ENCODE data around the gene TMTC4.

The TMTC4 gene

GRCh38 chr13:100600461-100600860 is 74.1 kb downstream of the TMTC4 start:
- no peaks in the 10 kb centered on the region for H4K20me1 ChIP-seq (ENCODE audit: control insufficient read depth, insufficient read depth, low read depth, low read length)
- H3K79me2 ChIP-seq (ENCODE audit: control insufficient read depth, low read length) = no peaks in the 10 kb centered on the region
- TF ChIP-seq, protein P1, sequence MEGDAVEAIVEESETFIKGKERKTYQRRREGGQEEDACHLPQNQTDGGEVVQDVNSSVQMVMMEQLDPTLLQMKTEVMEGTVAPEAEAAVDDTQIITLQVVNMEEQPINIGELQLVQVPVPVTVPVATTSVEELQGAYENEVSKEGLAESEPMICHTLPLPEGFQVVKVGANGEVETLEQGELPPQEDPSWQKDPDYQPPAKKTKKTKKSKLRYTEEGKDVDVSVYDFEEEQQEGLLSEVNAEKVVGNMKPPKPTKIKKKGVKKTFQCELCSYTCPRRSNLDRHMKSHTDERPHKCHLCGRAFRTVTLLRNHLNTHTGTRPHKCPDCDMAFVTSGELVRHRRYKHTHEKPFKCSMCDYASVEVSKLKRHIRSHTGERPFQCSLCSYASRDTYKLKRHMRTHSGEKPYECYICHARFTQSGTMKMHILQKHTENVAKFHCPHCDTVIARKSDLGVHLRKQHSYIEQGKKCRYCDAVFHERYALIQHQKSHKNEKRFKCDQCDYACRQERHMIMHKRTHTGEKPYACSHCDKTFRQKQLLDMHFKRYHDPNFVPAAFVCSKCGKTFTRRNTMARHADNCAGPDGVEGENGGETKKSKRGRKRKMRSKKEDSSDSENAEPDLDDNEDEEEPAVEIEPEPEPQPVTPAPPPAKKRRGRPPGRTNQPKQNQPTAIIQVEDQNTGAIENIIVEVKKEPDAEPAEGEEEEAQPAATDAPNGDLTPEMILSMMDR (IDR thresholded peaks at IDR 0.05; ENCODE audit: low read depth, low read length, poor library complexity, severe bottlenecking) = no peak
- no peak for TF ChIP-seq EZH2phosphoT487 (IDR thresholded peaks at IDR 0.05; ENCODE audit: borderline replicate concordance, low read length)
- H3F3A ChIP-seq (ENCODE audit: control insufficient read depth, insufficient read depth) = no peaks in the 10 kb centered on the region
- H3K27ac ChIP-seq (ENCODE audit: low read depth, low read length) = no peak overlapping the region
- H3K4me1 ChIP-seq (ENCODE audit: control insufficient read depth, low read length) = no peaks in the 10 kb centered on the region
- H3K4me2 ChIP-seq (ENCODE audit: low read length) = no peak overlapping the region
- no peaks in the 10 kb centered on the region for H3K9me2 ChIP-seq (replicated peaks; ENCODE audit: control insufficient read depth, low read length)
- H3K4me3 ChIP-seq (ENCODE audit: low read length) = no peak overlapping the region
- H3K36me3 ChIP-seq (ENCODE audit: control insufficient read depth, low read length) = no peaks in the 10 kb centered on the region
- no peaks in the 10 kb centered on the region for H3K27me3 ChIP-seq (ENCODE audit: control insufficient read depth, low read length)
- no peaks in the 10 kb centered on the region for H3K9me3 ChIP-seq (ENCODE audit: control insufficient read depth, insufficient read depth, low read length)

GRCh38 chr13:100597253-100597652 is 77.3 kb downstream of the TMTC4 start:
- no peaks in the 10 kb centered on the region for H3K36me3 ChIP-seq (ENCODE audit: control insufficient read depth, low read length)
- no peaks in the 10 kb centered on the region for H4K20me1 ChIP-seq (ENCODE audit: control insufficient read depth, insufficient read depth, low read depth, low read length)
- no peak for TF ChIP-seq EZH2phosphoT487 (IDR thresholded peaks at IDR 0.05; ENCODE audit: borderline replicate concordance, low read length)
- TF ChIP-seq, protein P1 (IDR thresholded peaks at IDR 0.05; ENCODE audit: low read depth, low read length, poor library complexity, severe bottlenecking) = no peak
- no peaks in the 10 kb centered on the region for H3F3A ChIP-seq (ENCODE audit: control insufficient read depth, insufficient read depth)
- no peaks in the 10 kb centered on the region for H3K27me3 ChIP-seq (ENCODE audit: control insufficient read depth, low read length)
- H3K4me2 ChIP-seq (ENCODE audit: low read length) = no peak overlapping the region
- H3K79me2 ChIP-seq (ENCODE audit: control insufficient read depth, low read length) = no peaks in the 10 kb centered on the region
- no peak overlapping the region for H3K4me3 ChIP-seq (ENCODE audit: low read length)
- no peaks in the 10 kb centered on the region for H3K9me3 ChIP-seq (ENCODE audit: control insufficient read depth, insufficient read depth, low read length)
- no peaks in the 10 kb centered on the region for H3K4me1 ChIP-seq (ENCODE audit: control insufficient read depth, low read length)
- no peaks in the 10 kb centered on the region for H3K9me2 ChIP-seq (replicated peaks; ENCODE audit: control insufficient read depth, low read length)
- no peak overlapping the region for H3K27ac ChIP-seq (ENCODE audit: low read depth, low read length)

GRCh38 chr13:100596516-100596915 is 78.1 kb downstream of the TMTC4 start:
- no peak overlapping the region for H3K4me2 ChIP-seq (ENCODE audit: low read length)
- H4K20me1 ChIP-seq (ENCODE audit: control insufficient read depth, insufficient read depth, low read depth, low read length) = no peaks in the 10 kb centered on the region
- H3K36me3 ChIP-seq (ENCODE audit: control insufficient read depth, low read length) = no peaks in the 10 kb centered on the region
- no peaks in the 10 kb centered on the region for H3K9me3 ChIP-seq (ENCODE audit: control insufficient read depth, insufficient read depth, low read length)
- TF ChIP-seq, protein P1 (IDR thresholded peaks at IDR 0.05; ENCODE audit: low read depth, low read length, poor library complexity, severe bottlenecking) = no peak
- no peak for TF ChIP-seq EZH2phosphoT487 (IDR thresholded peaks at IDR 0.05; ENCODE audit: borderline replicate concordance, low read length)
- H3K27ac ChIP-seq (ENCODE audit: low read depth, low read length) = no peak overlapping the region
- H3K9me2 ChIP-seq (replicated peaks; ENCODE audit: control insufficient read depth, low read length) = no peaks in the 10 kb centered on the region
- H3K79me2 ChIP-seq (ENCODE audit: control insufficient read depth, low read length) = no peaks in the 10 kb centered on the region
- H3K4me1 ChIP-seq (ENCODE audit: control insufficient read depth, low read length) = no peaks in the 10 kb centered on the region
- H3K27me3 ChIP-seq (ENCODE audit: control insufficient read depth, low read length) = no peaks in the 10 kb centered on the region
- no peaks in the 10 kb centered on the region for H3F3A ChIP-seq (ENCODE audit: control insufficient read depth, insufficient read depth)
- no peak overlapping the region for H3K4me3 ChIP-seq (ENCODE audit: low read length)

- H3K4me2 ChIP-seq (ENCODE audit: low read length) = no peak overlapping the region
- TF ChIP-seq EZH2phosphoT487 (IDR thresholded peaks at IDR 0.05; ENCODE audit: borderline replicate concordance, low read length) = no peak
- TF ChIP-seq, protein P1 (IDR thresholded peaks at IDR 0.05; ENCODE audit: low read depth, low read length, poor library complexity, severe bottlenecking) = peak; percentile 58
- H4K20me1 ChIP-seq (ENCODE audit: control insufficient read depth, insufficient read depth, low read depth, low read length) = no peaks in the 10 kb centered on the region
- no peak overlapping the region for H3K27ac ChIP-seq (ENCODE audit: low read depth, low read length)
- H3K79me2 ChIP-seq (ENCODE audit: control insufficient read depth, low read length) = no peaks in the 10 kb centered on the region
- H3K36me3 ChIP-seq (ENCODE audit: control insufficient read depth, low read length) = no peaks in the 10 kb centered on the region
- H3K9me2 ChIP-seq (replicated peaks; ENCODE audit: control insufficient read depth, low read length) = no peaks in the 10 kb centered on the region
- H3K27me3 ChIP-seq (ENCODE audit: control insufficient read depth, low read length) = no peaks in the 10 kb centered on the region
- no peaks in the 10 kb centered on the region for H3K4me1 ChIP-seq (ENCODE audit: control insufficient read depth, low read length)
- no peak overlapping the region for H3K4me3 ChIP-seq (ENCODE audit: low read length)
- no peaks in the 10 kb centered on the region for H3K9me3 ChIP-seq (ENCODE audit: control insufficient read depth, insufficient read depth, low read length)
- H3F3A ChIP-seq (ENCODE audit: control insufficient read depth, insufficient read depth) = no peaks in the 10 kb centered on the region
Measured at GRCh38 chr13:100594731-100595130, 79.9 kb downstream of the TMTC4 start.

Measured in DOHH2 (cell line).